ENCODE results near the gene PAX2.

Gene PAX2

GRCh38 chr10:100741378-100742075 is 3.9 kb upstream of the PAX2 start:
- H3K4me3 Mint-ChIP-seq = no peak overlapping the region
- DNase-seq = no peak
- ATAC-seq = no peak
- H3K9me3 Mint-ChIP-seq = no peaks in the 10 kb centered on the region
- H3K4me1 Mint-ChIP-seq = peaks cover 78% of the 10 kb centered on the region
- H3K27ac Mint-ChIP-seq = no peak overlapping the region
- peaks cover 98% of the 10 kb centered on the region for H3K27me3 Mint-ChIP-seq

GRCh38 chr10:100742076-100742771 is 3.2 kb upstream of the PAX2 start:
- Mint-ChIP-seq H3K9me3 (no peaks in the 10 kb centered on the region), H3K27ac (no peak overlapping the region), H3K27me3 (peaks cover 98% of the 10 kb centered on the region), H3K4me1 (peaks cover 81% of the 10 kb centered on the region), H3K4me3 (no peak overlapping the region)
- ATAC-seq = no peak
- no peak for DNase-seq

GRCh38 chr10:100742936-100743335 is 2.4 kb upstream of the PAX2 start:
- Mint-ChIP-seq H3K9me3 (no peaks in the 10 kb centered on the region), H3K27ac (no peak overlapping the region), H3K4me3 (no peak overlapping the region), H3K27me3 (peaks cover 98% of the 10 kb centered on the region), H3K4me1 (peaks cover 76% of the 10 kb centered on the region)
- DNase-seq (no peak), ATAC-seq (no peak)

GRCh38 chr10:100743626-100744135 is 1.7 kb upstream of the PAX2 start:
- peaks cover 75% of the 10 kb centered on the region for H3K4me1 Mint-ChIP-seq
- H3K27me3 Mint-ChIP-seq = peaks cover 98% of the 10 kb centered on the region
- H3K9me3 Mint-ChIP-seq = no peaks in the 10 kb centered on the region
- DNase-seq (peak in 1 of 2 donors; percentile 65), ATAC-seq (peak; percentile 75)
- no peak overlapping the region for H3K27ac Mint-ChIP-seq
- H3K4me3 Mint-ChIP-seq = peak overlapping the region; percentile 47 to 61

GRCh38 chr10:100744136-100744986 is 1.0 kb upstream of the PAX2 start:
- peak; percentile 70 for ATAC-seq
- DNase-seq = peak in 1 of 2 donors; percentile 51
- H3K27ac Mint-ChIP-seq = no peak overlapping the region
- peaks cover 78% of the 10 kb centered on the region for H3K4me1 Mint-ChIP-seq
- peaks cover 98% of the 10 kb centered on the region for H3K27me3 Mint-ChIP-seq
- H3K4me3 Mint-ChIP-seq = peak overlapping the region; percentile 59 to 61
- no peaks in the 10 kb centered on the region for H3K9me3 Mint-ChIP-seq

- DNase-seq = no peak
- Mint-ChIP-seq H3K4me3 (peak overlapping the region; percentile 42 to 44), H3K9me3 (no peaks in the 10 kb centered on the region), H3K4me1 (peaks cover 68% of the 10 kb centered on the region), H3K27ac (peak overlapping the region in 1 of 2 donors; percentile 38), H3K27me3 (peaks cover 98% of the 10 kb centered on the region)
- no peak for ATAC-seq
Measured at GRCh38 chr10:100745882-100746783, 751 bp downstream of the PAX2 start.

GRCh38 chr10:100746784-100747455 is 1.5 kb downstream of the PAX2 start:
- DNase-seq = no peak
- H3K27ac Mint-ChIP-seq = peak overlapping the region in 1 of 2 donors; percentile 36
- no peaks in the 10 kb centered on the region for H3K9me3 Mint-ChIP-seq
- H3K4me1 Mint-ChIP-seq = peaks cover 65% of the 10 kb centered on the region
- no peak for ATAC-seq
- peak overlapping the region; percentile 42 to 44 for H3K4me3 Mint-ChIP-seq
- H3K27me3 Mint-ChIP-seq = peaks cover 98% of the 10 kb centered on the region

- H3K4me3 Mint-ChIP-seq = peak overlapping the region in 1 of 2 donors; percentile 27
Measured at GRCh38 chr10:100747456-100748230, 2.3 kb downstream of the PAX2 start.

GRCh38 chr10:100748231-100749058 is 3.1 kb downstream of the PAX2 start:
- Mint-ChIP-seq H3K4me1 (peaks cover 50% of the 10 kb centered on the region), H3K27me3 (peaks cover 98% of the 10 kb centered on the region), H3K27ac (no peak overlapping the region), H3K4me3 (peak overlapping the region; percentile 49 to 70), H3K9me3 (no peaks in the 10 kb centered on the region)
- ATAC-seq (no peak), DNase-seq (no peak)

More at GRCh38 chr10:100747456-100748230, 2.3 kb downstream of the PAX2 start:
- ATAC-seq (no peak), DNase-seq (no peak)
- Mint-ChIP-seq H3K27me3 (peaks cover 98% of the 10 kb centered on the region), H3K27ac (peak overlapping the region in 1 of 2 donors; percentile 36), H3K4me1 (peaks cover 58% of the 10 kb centered on the region), H3K9me3 (no peaks in the 10 kb centered on the region)

- ATAC-seq (no peak), DNase-seq (no peak)
- H3K9me3 Mint-ChIP-seq = no peaks in the 10 kb centered on the region
- H3K4me3 Mint-ChIP-seq = peak overlapping the region; percentile 49 to 70
- H3K4me1 Mint-ChIP-seq = peaks cover 44% of the 10 kb centered on the region
- no peak overlapping the region for H3K27ac Mint-ChIP-seq
- H3K27me3 Mint-ChIP-seq = peaks cover 98% of the 10 kb centered on the region
Measured at GRCh38 chr10:100749059-100749308, 3.6 kb downstream of the PAX2 start.

- H3K4me3 Mint-ChIP-seq = peak overlapping the region; percentile 49 to 70
- DNase-seq (no peak), ATAC-seq (no peak)
- H3K9me3 Mint-ChIP-seq = no peaks in the 10 kb centered on the region
- H3K27me3 Mint-ChIP-seq = peaks cover 98% of the 10 kb centered on the region
- no peak overlapping the region for H3K27ac Mint-ChIP-seq
- peaks cover 38% of the 10 kb centered on the region for H3K4me1 Mint-ChIP-seq
Measured at GRCh38 chr10:100749309-100750217, 4.2 kb downstream of the PAX2 start.

All from stimulated activated naive CD8-positive, alpha-beta T cell treated with anti-CD3 and anti-CD28 coated beads, Interleukin-15, amount 100 ng/mL, for 72 hours (primary cell).